ENCODE data around the gene MAFF. TPM values are rescaled to one million over a fixed set of nuclear protein-coding genes. Genes with fewer than 3 reads are reported as not detected.

The MAFF gene
- polyA plus RNA-seq, 1 donor from 2014 or later: 2.1 TPM

- H4K20me1 ChIP-seq (ENCODE audit: insufficient read depth): peaks cover 6% of the 10 kb centered on the region
- H3K9me3 ChIP-seq (ENCODE audit: low read length): no peaks in the 10 kb centered on the region
- H3K4me2 ChIP-seq (ENCODE audit: low read length): no peak overlapping the region
- H3K79me2 ChIP-seq (replicated peaks; ENCODE audit: insufficient read depth, low read length): peaks cover 16% of the 10 kb centered on the region
- no peaks in the 10 kb centered on the region for H3K27me3 ChIP-seq (ENCODE audit: insufficient read depth, low read depth, low read length)
- no peak overlapping the region for H3K27ac ChIP-seq (ENCODE audit: low read length)
- H3K36me3 ChIP-seq (ENCODE audit: insufficient read depth, low read length): no peaks in the 10 kb centered on the region
- no peaks in the 10 kb centered on the region for H3K9me2 ChIP-seq (ENCODE audit: insufficient read depth, low read length)
- H3K4me3 ChIP-seq (ENCODE audit: low read length): no peak overlapping the region
- no peak overlapping the region for H2AFZ ChIP-seq (ENCODE audit: low read depth, low read length)
- H3K9ac ChIP-seq (ENCODE audit: low read length): no peak overlapping the region
- H3F3A ChIP-seq (ENCODE audit: insufficient read depth, low read length, poor library complexity, severe bottlenecking): no peaks in the 10 kb centered on the region
- no peak for TF ChIP-seq RAD21 (conservative IDR thresholded peaks at IDR 0.05)
Measured at GRCh38 chr22:38262051-38262795, 60.4 kb downstream of the MAFF start.

- peaks cover 25% of the 10 kb centered on the region for H3K79me2 ChIP-seq (replicated peaks; ENCODE audit: insufficient read depth, low read length)
- H3K9me2 ChIP-seq (ENCODE audit: insufficient read depth, low read length): no peaks in the 10 kb centered on the region
- H3K9me3 ChIP-seq (ENCODE audit: low read length): no peaks in the 10 kb centered on the region
- H3K27ac ChIP-seq (ENCODE audit: low read length): no peak overlapping the region
- TF ChIP-seq EZH2 (IDR thresholded peaks at IDR 0.05; ENCODE audit: borderline replicate concordance, insufficient read depth, low read length, poor library complexity, severe bottlenecking) (no peak), CTCF (IDR thresholded peaks at IDR 0.05; ENCODE audit: poor library complexity, severe bottlenecking) (no peak)
- no peaks in the 10 kb centered on the region for H3K36me3 ChIP-seq (ENCODE audit: insufficient read depth, low read length)
- H2AFZ ChIP-seq (ENCODE audit: low read depth, low read length): no peak overlapping the region
- no peak overlapping the region for H3K4me2 ChIP-seq (ENCODE audit: low read length)
- no peaks in the 10 kb centered on the region for H3K27me3 ChIP-seq (ENCODE audit: insufficient read depth, low read depth, low read length)
- H4K20me1 ChIP-seq (ENCODE audit: insufficient read depth): peaks cover 6% of the 10 kb centered on the region
- no peaks in the 10 kb centered on the region for H3F3A ChIP-seq (ENCODE audit: insufficient read depth, low read length, poor library complexity, severe bottlenecking)
- no peak overlapping the region for H3K9ac ChIP-seq (ENCODE audit: low read length)
- H3K4me3 ChIP-seq (ENCODE audit: low read length): no peak overlapping the region
Measured at GRCh38 chr22:38264322-38264843, 62.6 kb downstream of the MAFF start.

Small RNA genes within 50 kb of the gene (small RNA-seq; reads per million reads assigned to genes)
- 0 to 0.08 (median 0) reads per million in 3 experiments for gene RN7SL704P

Other genes starting within 250 kb of the MAFF start
- 1.0 and 1.3 TPM in 2 replicates for gene C22orf23, start 248.4 kb upstream of the MAFF start, polyA plus RNA-seq
- 170 and 195 TPM in 2 replicates for gene POLR2F, start 248.3 kb upstream of the MAFF start, polyA plus RNA-seq
- gene SOX10, start 217.4 kb upstream of the MAFF start, polyA plus RNA-seq: not detected in 2 replicates
- 101 and 115 TPM in 2 replicates for gene PICK1, start 144.6 kb upstream of the MAFF start, polyA plus RNA-seq
- not detected in 2 replicates for gene SLC16A8, start 117.8 kb upstream of the MAFF start, polyA plus RNA-seq
- gene BAIAP2L2, start 91.3 kb upstream of the MAFF start, polyA plus RNA-seq: 1.2 and 2.3 TPM in 2 replicates
- 18.5 and 20.0 TPM in 2 replicates for gene PLA2G6, start 20.2 kb upstream of the MAFF start, polyA plus RNA-seq
- 19.7 and 29.3 TPM in 2 replicates for gene TMEM184B, start 71.0 kb downstream of the MAFF start, polyA plus RNA-seq
- 230 and 254 TPM in 2 replicates for gene CSNK1E, start 115.4 kb downstream of the MAFF start, polyA plus RNA-seq

All from neural cell (in vitro differentiated cells).